HG03139 (cell line): ENCODE measurements around the gene OXA1L.
"Not testable (repeated sequence)": the region's sequence is repeated elsewhere in the genome, so short reads cannot be mapped to it uniquely, and the experiment has no call there.

Source experiments
- ATAC-seq: cut with Tn5 transposase; IDR thresholded peaks from one replicate; pipeline ENCODE4 v1.9.1; 2021; ENCODE audit not compliant: unreplicated experiment

Gene OXA1L

GRCh38 chr14:22768947-22769346 lies 2.5 kb downstream of the OXA1L start:
- ATAC-seq, result no peak

- no peak for ATAC-seq
Measured at GRCh38 chr14:22769369-22769768, 2.9 kb downstream of the OXA1L start.

GRCh38 chr14:22770481-22771187 lies 4.1 kb downstream of the OXA1L start:
- no peak for ATAC-seq

GRCh38 chr14:22772725-22773124 lies 6.2 kb downstream of the OXA1L start:
- no peak for ATAC-seq

- ATAC-seq, result no peak
Measured at GRCh38 chr14:22773162-22774010, 6.9 kb downstream of the OXA1L start.

GRCh38 chr14:22774011-22774706 lies 7.7 kb downstream of the OXA1L start:
- no peak for ATAC-seq

- no peak for ATAC-seq
Measured at GRCh38 chr14:22776215-22776614, 9.7 kb downstream of the OXA1L start.

GRCh38 chr14:22776849-22777248 lies 10.4 kb downstream of the OXA1L start:
- ATAC-seq, result not testable (repeated sequence)

GRCh38 chr14:22778084-22778483 lies 11.6 kb downstream of the OXA1L start:
- ATAC-seq, result no peak

- ATAC-seq, result no peak
Measured at GRCh38 chr14:22780105-22780679, 13.7 kb downstream of the OXA1L start.

GRCh38 chr14:22780941-22781300 lies 14.4 kb downstream of the OXA1L start:
- no peak for ATAC-seq

- ATAC-seq, result no peak
Measured at GRCh38 chr14:22781301-22781991, 15.0 kb downstream of the OXA1L start.

- ATAC-seq, result no peak
Measured at GRCh38 chr14:22786685-22787084, 20.2 kb downstream of the OXA1L start.

- no peak for ATAC-seq
Measured at GRCh38 chr14:22791301-22791700, 24.8 kb downstream of the OXA1L start.

GRCh38 chr14:22792158-22792557 lies 25.7 kb downstream of the OXA1L start:
- no peak for ATAC-seq

GRCh38 chr14:22793550-22793949 lies 27.1 kb downstream of the OXA1L start:
- ATAC-seq, result not testable (repeated sequence)

GRCh38 chr14:22793976-22794375 lies 27.5 kb downstream of the OXA1L start:
- ATAC-seq, result no peak

- no peak for ATAC-seq
Measured at GRCh38 chr14:22794551-22794951, 28.1 kb downstream of the OXA1L start.

GRCh38 chr14:22796087-22796707 lies 29.7 kb downstream of the OXA1L start:
- no peak for ATAC-seq
